Liver (tissue), 9 donors: ENCODE measurements around the gene TGFBR3. TPM values are rescaled to one million over a fixed set of nuclear protein-coding genes. Genes with fewer than 3 reads are reported as not detected.

Experiments used
- DNase-seq: peaks from one replicate; pipeline ENCODE4 v3.0.0-alpha.2; 2017; ENCODE audit warnings: low spot score
- H3K27ac ChIP-seq, 2 donors: one replicate each; pipeline ENCODE4 v1.7.0; 2013; ENCODE audit warnings: inconsistent platforms in 2 of 2, low read length in 2 of 2, control low read depth in 1 of 2, low read depth in 1 of 2, mild to moderate bottlenecking in 1 of 2
- H3K27me3 ChIP-seq, 4 donors: one replicate each; pipeline versions ENCODE4 v1.6.1 to v1.7.0; 2013; ENCODE audit warnings: low read length in 3 of 4, inconsistent platforms in 1 of 4, mild to moderate bottlenecking in 1 of 4, moderate library complexity in 1 of 4; ENCODE audit not compliant: control insufficient read depth in 4 of 4, insufficient read depth in 4 of 4
- H3K36me3 ChIP-seq, 4 donors: one replicate each; pipeline versions ENCODE4 v1.6.1 to v1.7.0; 2013; ENCODE audit warnings: low read length in 3 of 4, mild to moderate bottlenecking in 3 of 4, low read depth in 1 of 4, moderate library complexity in 1 of 4; ENCODE audit not compliant: control insufficient read depth in 4 of 4, insufficient read depth in 3 of 4
- H3K4me1 ChIP-seq, 4 donors: one replicate each; pipeline versions ENCODE4 v1.6.1 to v1.7.0; 2013; ENCODE audit warnings: low read length in 3 of 4, mild to moderate bottlenecking in 3 of 4, moderate library complexity in 1 of 4; ENCODE audit not compliant: control insufficient read depth in 4 of 4, insufficient read depth in 4 of 4
- H3K4me3 ChIP-seq, 3 donors: one replicate each; pipeline versions ENCODE4 v1.6.1 to v1.7.0; 2013; ENCODE audit warnings: low read length in 3 of 3, control low read depth in 1 of 3, low read depth in 1 of 3, mild to moderate bottlenecking in 1 of 3
- H3K9ac ChIP-seq, 2 donors: one replicate each; pipeline ENCODE4 v1.7.0; 2013; ENCODE audit warnings: low read length in 2 of 2, mild to moderate bottlenecking in 2 of 2, moderate library complexity in 2 of 2, control low read depth in 1 of 2, low read depth in 1 of 2
- H3K9me3 ChIP-seq, 4 donors: one replicate each; pipeline versions ENCODE4 v1.6.1 to v1.7.0; 2013; ENCODE audit warnings: low read length in 3 of 4; ENCODE audit not compliant: control insufficient read depth in 4 of 4
- EGR1 ChIP-seq, 2 donors: IDR thresholded peaks; 2 replicates each; pipeline ENCODE4 v1.6.1; 2016 to 2018; ENCODE audit warnings: antibody characterized with exemption in 2 of 2, low read depth in 2 of 2
- FOXA1 ChIP-seq: IDR thresholded peaks from 2 replicates; pipeline ENCODE4 v1.6.1; 2016; ENCODE audit warnings: antibody characterized with exemption
- FOXA2 ChIP-seq: IDR thresholded peaks from 2 replicates; pipeline ENCODE4 v1.6.1; 2016; ENCODE audit warnings: antibody characterized with exemption
- GABPA ChIP-seq, 2 donors: IDR thresholded peaks in 1 of 2; conservative IDR thresholded peaks in 1 of 2; 2 replicates each; pipeline ENCODE4 v1.6.1; 2016; ENCODE audit warnings: antibody characterized with exemption in 2 of 2, mild to moderate bottlenecking in 1 of 2, moderate library complexity in 1 of 2
- HNF4A ChIP-seq, 2 donors: conservative IDR thresholded peaks; 2 replicates each; pipeline ENCODE4 v1.6.1; 2016; ENCODE audit warnings: antibody characterized with exemption in 2 of 2, mild to moderate bottlenecking in 2 of 2
- HNF4G ChIP-seq: IDR thresholded peaks from 2 replicates; pipeline ENCODE4 v1.6.1; 2016; ENCODE audit warnings: antibody characterized with exemption
- JUND ChIP-seq, 2 donors: IDR thresholded peaks; 2 replicates each; pipeline ENCODE4 v1.6.1; 2016; ENCODE audit warnings: antibody characterized with exemption in 2 of 2
- NR2F2 ChIP-seq: IDR thresholded peaks from 2 replicates; pipeline ENCODE4 v1.6.1; 2016; ENCODE audit warnings: antibody characterized with exemption
- RAD21 ChIP-seq, 2 donors: IDR thresholded peaks; 2 replicates each; pipeline ENCODE4 v1.6.1; 2016; ENCODE audit warnings: antibody characterized with exemption in 2 of 2, mild to moderate bottlenecking in 2 of 2
- RXRA ChIP-seq, 2 donors: IDR thresholded peaks; 2 replicates each; pipeline ENCODE4 v1.6.1; 2017 to 2018; ENCODE audit warnings: antibody characterized with exemption in 2 of 2, mild to moderate bottlenecking in 1 of 2
- SP1 ChIP-seq: IDR thresholded peaks from 2 replicates; pipeline ENCODE4 v1.6.1; 2018; ENCODE audit warnings: antibody characterized with exemption, mild to moderate bottlenecking
- TAF1 ChIP-seq: conservative IDR thresholded peaks from 2 replicates; pipeline ENCODE4 v1.6.1; 2016; ENCODE audit warnings: antibody characterized with exemption, mild to moderate bottlenecking
- YY1 ChIP-seq: IDR thresholded peaks from 2 replicates; pipeline ENCODE4 v1.6.1; 2016; ENCODE audit warnings: antibody characterized with exemption, mild to moderate bottlenecking
- WGBS: extraction: QIAGEN DNeasy Blood & Tissue Kit; methylation state at CpG from one replicate; pipeline ENCODE4 v1.1.7; 2013; 5-methylcytosine and 5-hydroxymethylcytosine counted together
- polyA plus RNA-seq, 2 donors: library from polyadenylated mRNA; stranded (reverse) in 1 of 2; unstranded in 1 of 2; fragments of 200-250 nt in 1 of 2; fragments of >200 nt in 1 of 2; fragmentation: Nextera tagmentation in 1 of 2; extraction: Ambion mirVana in 1 of 2; gene quantifications; one replicate each; pipeline versions ENCODE4 v1.2.1 to v1.2.3, GENCODE V29; 2013 to 2015
- total RNA-seq, 2 donors: library from RNA; depleted of rRNA; stranded (reverse); fragments of >200 nt; gene quantifications; one replicate each; pipeline ENCODE4 v1.2.3, GENCODE V29; 2014
- TF ChIP-seq, protein P1 (sequence below): IDR thresholded peaks from 2 replicates; pipeline ENCODE4 v1.6.1; 2016; ENCODE audit warnings: antibody characterized with exemption, mild to moderate bottlenecking
- TF ChIP-seq, protein P2 (sequence below): IDR thresholded peaks from 2 replicates; pipeline ENCODE4 v1.6.1; 2016; ENCODE audit warnings: antibody characterized with exemption
- TF ChIP-seq, protein P3 (sequence below): IDR thresholded peaks from 2 replicates; pipeline ENCODE4 v1.6.1; 2016; ENCODE audit warnings: antibody characterized with exemption
- TF ChIP-seq, protein P4 (sequence below): IDR thresholded peaks from 2 replicates; pipeline ENCODE4 v1.6.1; 2016; ENCODE audit warnings: antibody characterized with exemption
- TF ChIP-seq, protein P5 (sequence below): fragments of 150-350 bp; IDR thresholded peaks from 2 replicates; pipeline ENCODE4 v1.5.1; 2017; ENCODE audit warnings: improper control_type of control experiment, low read depth, low read length; ENCODE audit not compliant: missing input control
- donor health status: healthy.
- donor health status: healthy.
- donor health status: healthy.
- donor health status: healthy.
- donor health status: healthy.

Gene TGFBR3
- total and polyA plus RNA-seq, 4 donors, result 6.1 to 19.3 (median 9.9) TPM

DNA sequence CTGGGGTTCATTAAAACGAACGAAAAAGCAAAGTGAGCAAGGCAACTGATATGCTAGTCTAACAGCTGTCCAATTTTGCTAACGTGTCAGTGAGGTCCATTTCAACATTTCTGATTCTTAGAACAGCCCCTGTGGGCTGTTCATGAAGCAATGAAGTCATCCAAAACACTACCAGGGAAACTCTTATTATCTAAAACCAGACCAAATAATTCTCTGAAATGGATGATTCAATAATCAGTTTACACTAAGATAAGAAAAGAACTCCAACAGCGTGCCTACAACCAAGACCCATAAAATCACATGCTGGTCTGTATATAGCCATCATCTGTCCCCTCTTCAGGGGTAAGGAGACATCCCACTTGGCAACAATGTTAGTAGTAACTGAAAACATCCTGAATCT, 122.7 kb downstream of the TGFBR3 start (continued):
- TF ChIP-seq, protein P1, sequence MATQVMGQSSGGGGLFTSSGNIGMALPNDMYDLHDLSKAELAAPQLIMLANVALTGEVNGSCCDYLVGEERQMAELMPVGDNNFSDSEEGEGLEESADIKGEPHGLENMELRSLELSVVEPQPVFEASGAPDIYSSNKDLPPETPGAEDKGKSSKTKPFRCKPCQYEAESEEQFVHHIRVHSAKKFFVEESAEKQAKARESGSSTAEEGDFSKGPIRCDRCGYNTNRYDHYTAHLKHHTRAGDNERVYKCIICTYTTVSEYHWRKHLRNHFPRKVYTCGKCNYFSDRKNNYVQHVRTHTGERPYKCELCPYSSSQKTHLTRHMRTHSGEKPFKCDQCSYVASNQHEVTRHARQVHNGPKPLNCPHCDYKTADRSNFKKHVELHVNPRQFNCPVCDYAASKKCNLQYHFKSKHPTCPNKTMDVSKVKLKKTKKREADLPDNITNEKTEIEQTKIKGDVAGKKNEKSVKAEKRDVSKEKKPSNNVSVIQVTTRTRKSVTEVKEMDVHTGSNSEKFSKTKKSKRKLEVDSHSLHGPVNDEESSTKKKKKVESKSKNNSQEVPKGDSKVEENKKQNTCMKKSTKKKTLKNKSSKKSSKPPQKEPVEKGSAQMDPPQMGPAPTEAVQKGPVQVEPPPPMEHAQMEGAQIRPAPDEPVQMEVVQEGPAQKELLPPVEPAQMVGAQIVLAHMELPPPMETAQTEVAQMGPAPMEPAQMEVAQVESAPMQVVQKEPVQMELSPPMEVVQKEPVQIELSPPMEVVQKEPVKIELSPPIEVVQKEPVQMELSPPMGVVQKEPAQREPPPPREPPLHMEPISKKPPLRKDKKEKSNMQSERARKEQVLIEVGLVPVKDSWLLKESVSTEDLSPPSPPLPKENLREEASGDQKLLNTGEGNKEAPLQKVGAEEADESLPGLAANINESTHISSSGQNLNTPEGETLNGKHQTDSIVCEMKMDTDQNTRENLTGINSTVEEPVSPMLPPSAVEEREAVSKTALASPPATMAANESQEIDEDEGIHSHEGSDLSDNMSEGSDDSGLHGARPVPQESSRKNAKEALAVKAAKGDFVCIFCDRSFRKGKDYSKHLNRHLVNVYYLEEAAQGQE, result no peak
- TF ChIP-seq YY1 (no peak), HNF4G (no peak), EGR1 (IDR thresholded peaks at IDR 0.05; ENCODE audit: low read depth in 2 of 2) (no peak)

DNA sequence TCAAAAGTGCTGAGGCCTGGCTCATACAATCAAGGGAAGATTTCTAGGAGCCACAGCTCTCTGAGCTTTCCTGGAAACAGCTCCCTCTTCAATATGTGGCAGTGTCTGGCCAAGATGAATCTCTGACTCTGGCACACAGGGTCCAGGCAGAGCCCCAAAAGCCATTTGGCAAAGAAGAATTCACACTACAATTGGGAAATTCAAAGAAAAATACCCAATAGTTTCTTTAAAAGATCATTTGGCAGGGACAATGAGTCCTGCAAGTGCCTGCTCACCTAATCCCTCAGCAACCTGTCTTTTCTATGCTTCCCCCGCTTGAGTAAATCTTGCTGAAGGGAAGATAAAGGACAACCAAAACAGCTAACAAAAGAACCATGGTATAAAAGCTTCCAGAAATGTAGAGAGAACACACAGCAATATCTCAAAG, 124.6 kb downstream of the TGFBR3 start:
- WGBS, result 83% methylated on average over 1 of the region's 1 CpG
- H3K4me1 ChIP-seq, result peaks cover 10 to 38% (median 22%) of the 10 kb centered on the region in 4 donors

More for the DNA sequence above, 124.6 kb downstream of the TGFBR3 start:
- Histone ChIP-seq H3K27me3 (no peaks in the 10 kb centered on the region), H3K36me3 (no peaks in the 10 kb centered on the region), H3K9ac (no peak overlapping the region), H3K27ac (peak overlapping the region; percentile 13 to 36), H3K9me3 (no peaks in the 10 kb centered on the region), H3K4me3 (no peak overlapping the region)
- TF ChIP-seq EGR1 (IDR thresholded peaks at IDR 0.05; ENCODE audit: low read depth in 2 of 2), result no peak
- TF ChIP-seq, protein P2, sequence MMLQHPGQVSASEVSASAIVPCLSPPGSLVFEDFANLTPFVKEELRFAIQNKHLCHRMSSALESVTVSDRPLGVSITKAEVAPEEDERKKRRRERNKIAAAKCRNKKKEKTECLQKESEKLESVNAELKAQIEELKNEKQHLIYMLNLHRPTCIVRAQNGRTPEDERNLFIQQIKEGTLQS, result no peak
- TF ChIP-seq NR2F2, result no peak
- TF ChIP-seq HNF4G, result no peak
- no peak for TF ChIP-seq HNF4A (conservative IDR thresholded peaks at IDR 0.05)
- TF ChIP-seq, protein P3, sequence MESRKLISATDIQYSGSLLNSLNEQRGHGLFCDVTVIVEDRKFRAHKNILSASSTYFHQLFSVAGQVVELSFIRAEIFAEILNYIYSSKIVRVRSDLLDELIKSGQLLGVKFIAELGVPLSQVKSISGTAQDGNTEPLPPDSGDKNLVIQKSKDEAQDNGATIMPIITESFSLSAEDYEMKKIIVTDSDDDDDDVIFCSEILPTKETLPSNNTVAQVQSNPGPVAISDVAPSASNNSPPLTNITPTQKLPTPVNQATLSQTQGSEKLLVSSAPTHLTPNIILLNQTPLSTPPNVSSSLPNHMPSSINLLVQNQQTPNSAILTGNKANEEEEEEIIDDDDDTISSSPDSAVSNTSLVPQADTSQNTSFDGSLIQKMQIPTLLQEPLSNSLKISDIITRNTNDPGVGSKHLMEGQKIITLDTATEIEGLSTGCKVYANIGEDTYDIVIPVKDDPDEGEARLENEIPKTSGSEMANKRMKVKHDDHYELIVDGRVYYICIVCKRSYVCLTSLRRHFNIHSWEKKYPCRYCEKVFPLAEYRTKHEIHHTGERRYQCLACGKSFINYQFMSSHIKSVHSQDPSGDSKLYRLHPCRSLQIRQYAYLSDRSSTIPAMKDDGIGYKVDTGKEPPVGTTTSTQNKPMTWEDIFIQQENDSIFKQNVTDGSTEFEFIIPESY, result no peak
- no peak for TF ChIP-seq RAD21 (IDR thresholded peaks at IDR 0.05)
- no peak for TF ChIP-seq RXRA (IDR thresholded peaks at IDR 0.05)
- TF ChIP-seq SP1, result no peak
- no peak for TF ChIP-seq TAF1
- TF ChIP-seq, protein P4, sequence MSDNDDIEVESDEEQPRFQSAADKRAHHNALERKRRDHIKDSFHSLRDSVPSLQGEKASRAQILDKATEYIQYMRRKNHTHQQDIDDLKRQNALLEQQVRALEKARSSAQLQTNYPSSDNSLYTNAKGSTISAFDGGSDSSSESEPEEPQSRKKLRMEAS, result no peak
- TF ChIP-seq JUND (IDR thresholded peaks at IDR 0.05), result no peak
- no peak for TF ChIP-seq YY1
- TF ChIP-seq, protein P1, result no peak
- TF ChIP-seq, protein P5, sequence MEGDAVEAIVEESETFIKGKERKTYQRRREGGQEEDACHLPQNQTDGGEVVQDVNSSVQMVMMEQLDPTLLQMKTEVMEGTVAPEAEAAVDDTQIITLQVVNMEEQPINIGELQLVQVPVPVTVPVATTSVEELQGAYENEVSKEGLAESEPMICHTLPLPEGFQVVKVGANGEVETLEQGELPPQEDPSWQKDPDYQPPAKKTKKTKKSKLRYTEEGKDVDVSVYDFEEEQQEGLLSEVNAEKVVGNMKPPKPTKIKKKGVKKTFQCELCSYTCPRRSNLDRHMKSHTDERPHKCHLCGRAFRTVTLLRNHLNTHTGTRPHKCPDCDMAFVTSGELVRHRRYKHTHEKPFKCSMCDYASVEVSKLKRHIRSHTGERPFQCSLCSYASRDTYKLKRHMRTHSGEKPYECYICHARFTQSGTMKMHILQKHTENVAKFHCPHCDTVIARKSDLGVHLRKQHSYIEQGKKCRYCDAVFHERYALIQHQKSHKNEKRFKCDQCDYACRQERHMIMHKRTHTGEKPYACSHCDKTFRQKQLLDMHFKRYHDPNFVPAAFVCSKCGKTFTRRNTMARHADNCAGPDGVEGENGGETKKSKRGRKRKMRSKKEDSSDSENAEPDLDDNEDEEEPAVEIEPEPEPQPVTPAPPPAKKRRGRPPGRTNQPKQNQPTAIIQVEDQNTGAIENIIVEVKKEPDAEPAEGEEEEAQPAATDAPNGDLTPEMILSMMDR, result no peak
- no peak for TF ChIP-seq GABPA (IDR thresholded peaks at IDR 0.05 in 1 of 2, conservative IDR thresholded peaks at IDR 0.05 in 1 of 2)
- no peak for TF ChIP-seq FOXA2
- TF ChIP-seq FOXA1, result no peak
- DNase-seq, result no peak
